Right lobe of liver (tissue), 4 donors: ENCODE measurements around the gene C19orf67.

Experiments used
- CTCF ChIP-seq, 4 donors: fragments of 200-600 bp in 3 of 4; fragments of 450-650 bp in 1 of 4; IDR thresholded peaks; one replicate each; pipeline versions ENCODE4 v1.5.1 to v1.8.0; 2016 to 2022; ENCODE audit warnings: antibody characterized with exemption in 4 of 4, mild to moderate bottlenecking in 2 of 4
- POLR2A ChIP-seq: fragments of 450-650 bp; IDR thresholded peaks from one replicate; pipeline ENCODE4 v1.6.1; 2017; ENCODE audit warnings: antibody characterized with exemption, mild to moderate bottlenecking
- donor health status: DM: no; HTN: no; CAD: no.
- donor health status: DM: no; HTN: no; CAD: no.
- donor health status: DM: no; HTN: yes; CAD: no.

- TF ChIP-seq CTCF (IDR thresholded peaks at IDR 0.05) (no peak), POLR2A (no peak)
These were observed at the start of gene C19orf67 for GRCh38 chr19:14085309-14085995.
